Hepatocyte (in vitro differentiated cells): ENCODE data around the gene PTPRS.

Source experiments
- EZH2 ChIP-seq: fragments of 200-600 bp; sonication (generic); IDR thresholded peaks from 2 replicates; pipeline ENCODE4 v1.6.1; 2016; ENCODE audit warnings: antibody characterized with exemption, mild to moderate bottlenecking, borderline replicate concordance
- EZH2phosphoT487 ChIP-seq: fragments of 200-600 bp; sonication (generic); IDR thresholded peaks from one replicate; pipeline ENCODE4 v1.6.1; 2018; ENCODE audit warnings: antibody characterized with exemption, mild to moderate bottlenecking, low read depth, moderate library complexity; ENCODE audit not compliant: unreplicated experiment, severe bottlenecking
- TF ChIP-seq, protein P1 (sequence below): fragments of 200-600 bp; sonication (generic); IDR thresholded peaks from 2 replicates; pipeline ENCODE4 v1.5.1; 2016; ENCODE audit warnings: antibody characterized with exemption, mild to moderate bottlenecking; ENCODE audit not compliant: poor library complexity

DNA sequence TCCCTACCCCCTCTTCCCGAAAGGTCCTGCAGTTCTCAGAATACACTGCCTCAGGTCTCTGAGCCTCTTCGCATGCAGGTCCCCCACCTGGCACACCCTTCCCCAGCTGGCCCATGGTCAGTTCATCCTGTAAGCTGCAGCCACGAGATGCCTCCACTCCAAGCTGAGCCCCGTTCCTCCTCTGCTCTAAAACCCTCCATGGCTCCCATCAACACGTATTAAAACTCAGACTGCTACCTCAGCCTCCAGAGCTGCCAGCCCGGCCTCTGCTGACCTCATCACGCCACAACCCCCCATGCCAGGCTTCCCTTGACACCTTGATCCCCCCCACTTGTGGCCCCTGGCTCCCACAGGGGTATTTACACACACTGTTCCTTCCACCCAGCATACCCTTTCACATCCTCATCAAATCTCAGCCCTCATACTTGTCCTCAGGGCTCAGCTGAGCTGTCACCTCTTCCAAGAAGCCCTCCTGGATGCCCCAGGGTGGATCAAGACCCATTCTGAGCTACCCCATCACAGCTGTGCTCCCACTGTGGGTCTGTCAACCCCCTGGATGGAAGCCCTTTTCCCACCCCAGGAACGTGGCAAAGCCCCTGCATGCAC, 48.9 kb downstream of the PTPRS start:
- TF ChIP-seq, protein P1, sequence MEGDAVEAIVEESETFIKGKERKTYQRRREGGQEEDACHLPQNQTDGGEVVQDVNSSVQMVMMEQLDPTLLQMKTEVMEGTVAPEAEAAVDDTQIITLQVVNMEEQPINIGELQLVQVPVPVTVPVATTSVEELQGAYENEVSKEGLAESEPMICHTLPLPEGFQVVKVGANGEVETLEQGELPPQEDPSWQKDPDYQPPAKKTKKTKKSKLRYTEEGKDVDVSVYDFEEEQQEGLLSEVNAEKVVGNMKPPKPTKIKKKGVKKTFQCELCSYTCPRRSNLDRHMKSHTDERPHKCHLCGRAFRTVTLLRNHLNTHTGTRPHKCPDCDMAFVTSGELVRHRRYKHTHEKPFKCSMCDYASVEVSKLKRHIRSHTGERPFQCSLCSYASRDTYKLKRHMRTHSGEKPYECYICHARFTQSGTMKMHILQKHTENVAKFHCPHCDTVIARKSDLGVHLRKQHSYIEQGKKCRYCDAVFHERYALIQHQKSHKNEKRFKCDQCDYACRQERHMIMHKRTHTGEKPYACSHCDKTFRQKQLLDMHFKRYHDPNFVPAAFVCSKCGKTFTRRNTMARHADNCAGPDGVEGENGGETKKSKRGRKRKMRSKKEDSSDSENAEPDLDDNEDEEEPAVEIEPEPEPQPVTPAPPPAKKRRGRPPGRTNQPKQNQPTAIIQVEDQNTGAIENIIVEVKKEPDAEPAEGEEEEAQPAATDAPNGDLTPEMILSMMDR: no peak
- TF ChIP-seq EZH2 (no peak), EZH2phosphoT487 (no peak)
